ENCODE data around the gene SSRP1.

SSRP1 gene

GRCh38 chr11:57353036-57353435, 17.3 kb upstream of the SSRP1 start:
- peak overlapping the region; percentile 68 for H3K9ac ChIP-seq (ENCODE audit: low read depth, low read length, poor library complexity, severe bottlenecking)
- H3K4me2 ChIP-seq (ENCODE audit: low read depth, low read length, poor library complexity, severe bottlenecking), result peak overlapping the region; percentile 76
- H4K20me1 ChIP-seq (ENCODE audit: insufficient read depth, low read length, poor library complexity, severe bottlenecking), result no peaks in the 10 kb centered on the region
- H3K79me2 ChIP-seq (ENCODE audit: insufficient read depth, low read length), result no peaks in the 10 kb centered on the region
- peaks cover 48% of the 10 kb centered on the region for H3K4me1 ChIP-seq (ENCODE audit: insufficient read depth, low read length, poor library complexity, severe bottlenecking)
- 0 out of 2 replicates have a peak, but pooled peaks cover 4% of the 10 kb centered on the region for H3K9me3 ChIP-seq (ENCODE audit: insufficient read depth, low read depth, low read length)
- no peaks in the 10 kb centered on the region for H3K27me3 ChIP-seq (ENCODE audit: insufficient read depth, low read length, poor library complexity, severe bottlenecking)
- no peak overlapping the region for H3K4me3 ChIP-seq (ENCODE audit: low read length, poor library complexity, severe bottlenecking)
- peaks cover 11% of the 10 kb centered on the region for H3F3A ChIP-seq (ENCODE audit: low read depth)
- TF ChIP-seq EZH2phosphoT487 (IDR thresholded peaks at IDR 0.05; ENCODE audit: borderline replicate concordance) (no peak), CTCF (conservative IDR thresholded peaks at IDR 0.05; ENCODE audit: low read length) (no peak)
- no peaks in the 10 kb centered on the region for H3K36me3 ChIP-seq (ENCODE audit: insufficient read depth, low read length)
- H3K9me2 ChIP-seq (replicated peaks; ENCODE audit: low read depth, low read length), result no peaks in the 10 kb centered on the region
- 0 out of 2 replicates have a peak overlapping the region, but pooled peaks have one; percentile 17 for H2AFZ ChIP-seq (ENCODE audit: low read length)

GRCh38 chr11:57349491-57350274, 14.0 kb upstream of the SSRP1 start:
- Histone ChIP-seq H3K4me2 (ENCODE audit: low read depth, low read length, poor library complexity, severe bottlenecking) (no peak overlapping the region), H4K20me1 (ENCODE audit: insufficient read depth, low read length, poor library complexity, severe bottlenecking) (no peaks in the 10 kb centered on the region), H3K79me2 (ENCODE audit: insufficient read depth, low read length) (no peaks in the 10 kb centered on the region), H3K9me2 (replicated peaks; ENCODE audit: low read depth, low read length) (no peaks in the 10 kb centered on the region), H3K4me3 (ENCODE audit: low read length, poor library complexity, severe bottlenecking) (no peak overlapping the region), H3F3A (ENCODE audit: low read depth) (peaks cover 8% of the 10 kb centered on the region), H3K9me3 (ENCODE audit: insufficient read depth, low read depth, low read length) (0 out of 2 replicates have a peak, but pooled peaks cover 4% of the 10 kb centered on the region), H3K27me3 (ENCODE audit: insufficient read depth, low read length, poor library complexity, severe bottlenecking) (no peaks in the 10 kb centered on the region), H3K4me1 (ENCODE audit: insufficient read depth, low read length, poor library complexity, severe bottlenecking) (peaks cover 24% of the 10 kb centered on the region), H2AFZ (ENCODE audit: low read length) (no peak overlapping the region), H3K9ac (ENCODE audit: low read depth, low read length, poor library complexity, severe bottlenecking) (no peak overlapping the region), H3K36me3 (ENCODE audit: insufficient read depth, low read length) (no peaks in the 10 kb centered on the region)
- TF ChIP-seq CTCF (conservative IDR thresholded peaks at IDR 0.05; ENCODE audit: low read length), result peak; percentile 70
- TF ChIP-seq EZH2phosphoT487 (IDR thresholded peaks at IDR 0.05; ENCODE audit: borderline replicate concordance), result no peak

DNA sequence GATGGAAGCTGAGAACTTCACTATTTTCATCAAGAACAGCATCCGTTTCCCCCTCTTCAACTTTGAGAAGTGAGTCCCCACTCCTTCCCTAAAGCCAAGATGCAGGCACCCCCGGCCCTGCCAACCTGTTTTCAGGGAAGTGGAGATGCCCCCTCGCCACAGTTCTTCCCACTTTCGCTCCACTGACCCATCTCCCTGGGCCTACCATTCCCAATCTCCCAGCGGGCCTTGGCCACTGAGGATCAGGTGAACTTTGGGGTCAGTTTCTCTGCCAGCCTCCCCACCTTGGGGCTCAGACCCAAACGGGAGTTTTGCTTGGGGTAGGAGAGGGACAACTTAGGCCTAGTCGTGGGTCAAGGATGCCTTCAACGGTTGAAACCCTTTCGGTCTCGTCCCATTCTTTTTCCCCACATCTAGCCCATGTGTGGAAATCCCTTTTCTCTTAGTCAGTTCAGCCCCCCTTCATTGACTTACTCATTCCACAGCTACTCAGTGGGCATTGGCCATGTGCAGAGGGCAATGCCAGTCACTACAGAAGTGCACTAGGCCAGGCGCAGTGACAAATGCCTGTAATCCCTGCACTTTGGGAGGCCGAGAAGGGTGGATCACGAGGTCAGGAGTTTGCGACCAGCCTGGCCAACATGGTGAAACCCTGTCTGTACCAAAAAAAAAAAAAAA, 13.1 kb upstream of the SSRP1 start:
- H3K4me1 ChIP-seq (ENCODE audit: insufficient read depth, low read length, poor library complexity, severe bottlenecking), result peaks cover 19% of the 10 kb centered on the region
- no peak overlapping the region for H3K4me3 ChIP-seq (ENCODE audit: low read length, poor library complexity, severe bottlenecking)
- no peak overlapping the region for H3K9ac ChIP-seq (ENCODE audit: low read depth, low read length, poor library complexity, severe bottlenecking)
- H3K36me3 ChIP-seq (ENCODE audit: insufficient read depth, low read length), result no peaks in the 10 kb centered on the region
- no peaks in the 10 kb centered on the region for H3K79me2 ChIP-seq (ENCODE audit: insufficient read depth, low read length)
- H3K27me3 ChIP-seq (ENCODE audit: insufficient read depth, low read length, poor library complexity, severe bottlenecking), result no peaks in the 10 kb centered on the region
- H3K4me2 ChIP-seq (ENCODE audit: low read depth, low read length, poor library complexity, severe bottlenecking), result no peak overlapping the region
- 0 out of 2 replicates have a peak, but pooled peaks cover 4% of the 10 kb centered on the region for H3K9me3 ChIP-seq (ENCODE audit: insufficient read depth, low read depth, low read length)
- H3K9me2 ChIP-seq (replicated peaks; ENCODE audit: low read depth, low read length), result no peaks in the 10 kb centered on the region
- H3F3A ChIP-seq (ENCODE audit: low read depth), result peaks cover under 1% of the 10 kb centered on the region; the same call in 1 of the 2 replicates
- no peak for TF ChIP-seq CTCF (conservative IDR thresholded peaks at IDR 0.05; ENCODE audit: low read length)
- no peak for TF ChIP-seq EZH2phosphoT487 (IDR thresholded peaks at IDR 0.05; ENCODE audit: borderline replicate concordance)
- no peak overlapping the region for H2AFZ ChIP-seq (ENCODE audit: low read length)
- no peaks in the 10 kb centered on the region for H4K20me1 ChIP-seq (ENCODE audit: insufficient read depth, low read length, poor library complexity, severe bottlenecking)

All from Loucy (cell line).